ENCODE data around the gene NRXN2.

Gene NRXN2

DNA sequence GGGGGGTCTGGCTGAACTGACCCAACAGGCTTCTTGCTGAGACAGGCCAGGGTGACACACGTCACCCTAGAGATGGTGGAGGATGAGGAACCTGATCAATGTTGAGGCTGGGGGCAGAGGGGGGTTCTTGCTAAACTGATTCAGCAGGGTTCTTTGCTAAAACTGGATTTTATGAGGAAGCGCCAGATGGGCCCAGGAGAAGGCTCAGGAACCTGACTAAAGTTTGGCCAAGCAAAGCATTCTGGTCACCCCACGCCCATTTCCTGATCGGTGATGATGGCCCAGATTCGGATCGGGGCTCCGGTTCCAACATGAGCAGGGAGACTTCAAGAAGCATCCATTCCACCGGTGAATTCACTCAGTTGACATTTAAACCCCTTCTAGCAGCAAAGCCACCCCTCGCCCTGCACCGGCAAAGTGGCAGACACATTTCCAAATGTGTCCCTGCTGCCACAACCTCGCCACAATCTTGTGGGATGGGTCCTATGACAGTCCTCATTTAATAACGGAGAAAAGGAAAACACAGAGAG lies 166.2 kb downstream of the NRXN2 start:
- no peak for DNase-seq (ENCODE audit: low read depth in 1 of 2, low spot score in 1 of 2)
